Measurements from ENCODE around the gene SRSF1.
"Not testable (repeated sequence)": the region's sequence is repeated elsewhere in the genome, so short reads cannot be mapped to it uniquely, and the experiment has no call there.

Gene SRSF1, protein sequence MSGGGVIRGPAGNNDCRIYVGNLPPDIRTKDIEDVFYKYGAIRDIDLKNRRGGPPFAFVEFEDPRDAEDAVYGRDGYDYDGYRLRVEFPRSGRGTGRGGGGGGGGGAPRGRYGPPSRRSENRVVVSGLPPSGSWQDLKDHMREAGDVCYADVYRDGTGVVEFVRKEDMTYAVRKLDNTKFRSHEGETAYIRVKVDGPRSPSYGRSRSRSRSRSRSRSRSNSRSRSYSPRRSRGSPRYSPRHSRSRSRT

DNA sequence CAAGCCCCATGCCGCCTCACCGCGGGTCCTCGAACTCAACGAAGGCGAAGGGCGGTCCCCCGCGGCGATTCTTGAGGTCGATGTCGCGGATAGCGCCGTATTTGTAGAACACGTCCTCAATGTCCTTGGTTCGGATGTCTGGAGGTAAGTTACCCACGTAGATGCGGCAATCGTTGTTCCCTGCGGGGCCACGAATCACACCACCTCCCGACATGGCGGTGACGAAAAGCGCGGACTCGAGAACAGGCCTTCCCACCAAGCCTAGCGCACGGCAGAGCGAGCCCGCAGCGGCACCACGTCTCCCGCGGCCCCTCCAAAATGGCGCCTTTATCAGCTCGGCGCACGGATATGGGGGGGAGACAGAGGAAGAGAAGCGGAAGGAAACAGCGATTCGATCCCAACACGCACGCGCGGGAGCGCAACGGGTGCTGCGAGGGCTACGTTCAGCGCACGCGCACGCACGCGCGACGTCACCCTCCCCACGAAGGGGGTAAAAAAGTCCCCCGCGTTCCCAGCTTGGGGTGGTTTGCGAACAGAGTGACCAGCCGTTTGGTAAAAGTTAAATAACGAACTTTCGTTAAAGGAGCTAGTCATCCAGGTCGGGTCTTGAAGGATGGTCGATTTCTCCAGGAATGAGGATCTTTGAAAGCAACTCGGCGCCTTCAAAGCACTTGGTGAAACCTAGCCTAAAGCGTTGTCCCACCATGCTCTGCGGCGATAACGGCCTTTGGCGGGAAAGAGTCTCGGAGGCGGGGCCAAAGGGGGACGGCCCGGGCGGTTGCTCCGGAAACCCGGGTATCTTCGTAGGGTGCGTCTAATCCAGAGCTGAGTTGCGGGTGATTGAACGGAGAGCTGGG lies at the start of gene SRSF1:
SRSF1 (minus strand) TSS at position 323 of the 857 bp plus-strand sequence; CDS start at position 214, 109 bp downstream.
- in situ Hi-C loops (cut with MboI; ENCODE audit: low sequenced_read_pairs): no loop called here

DNA sequence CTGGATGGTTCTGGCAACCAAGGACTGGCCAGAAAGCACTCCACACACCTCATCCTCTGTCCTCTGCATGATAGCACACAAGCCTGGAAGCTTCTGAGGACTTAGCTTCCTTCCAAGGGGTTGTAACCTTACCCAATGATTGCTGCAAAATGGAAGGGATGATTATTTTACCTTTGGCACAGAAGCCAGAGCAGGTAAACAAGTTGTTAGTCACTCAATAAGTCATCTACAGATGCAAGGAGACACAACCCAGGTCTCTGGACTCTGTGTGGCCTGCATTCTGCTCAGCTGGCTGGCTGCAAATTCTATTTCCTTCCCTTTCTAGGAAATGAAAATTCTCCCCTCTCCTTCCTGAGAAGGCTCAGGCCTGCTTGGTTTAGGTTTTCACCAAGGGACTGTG lies 49.4 kb upstream of the SRSF1 start:
- in situ Hi-C loops (cut with MboI; ENCODE audit: low sequenced_read_pairs): no loop called here

DNA sequence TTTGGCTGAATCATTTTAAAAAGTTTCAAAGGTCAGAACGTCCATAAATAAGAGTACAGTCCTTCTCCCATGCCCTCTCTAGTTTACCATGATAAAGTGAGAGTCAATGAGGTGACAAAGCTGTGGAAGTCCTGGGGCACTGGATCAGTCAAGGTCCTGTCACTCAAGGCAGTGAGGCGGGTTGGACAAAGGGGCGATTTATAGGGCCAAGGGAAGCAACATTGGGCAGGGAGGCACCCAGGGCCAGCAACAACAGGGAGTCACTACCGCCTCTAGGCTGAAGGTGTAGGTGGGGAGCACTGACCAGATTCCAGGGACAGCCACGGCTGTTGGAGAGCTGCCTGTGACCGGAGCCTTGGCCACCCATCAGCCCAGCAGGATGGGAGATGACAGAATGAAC lies 47.6 kb upstream of the SRSF1 start:
- in situ Hi-C loops (cut with MboI; ENCODE audit: low sequenced_read_pairs): no loop called here

DNA sequence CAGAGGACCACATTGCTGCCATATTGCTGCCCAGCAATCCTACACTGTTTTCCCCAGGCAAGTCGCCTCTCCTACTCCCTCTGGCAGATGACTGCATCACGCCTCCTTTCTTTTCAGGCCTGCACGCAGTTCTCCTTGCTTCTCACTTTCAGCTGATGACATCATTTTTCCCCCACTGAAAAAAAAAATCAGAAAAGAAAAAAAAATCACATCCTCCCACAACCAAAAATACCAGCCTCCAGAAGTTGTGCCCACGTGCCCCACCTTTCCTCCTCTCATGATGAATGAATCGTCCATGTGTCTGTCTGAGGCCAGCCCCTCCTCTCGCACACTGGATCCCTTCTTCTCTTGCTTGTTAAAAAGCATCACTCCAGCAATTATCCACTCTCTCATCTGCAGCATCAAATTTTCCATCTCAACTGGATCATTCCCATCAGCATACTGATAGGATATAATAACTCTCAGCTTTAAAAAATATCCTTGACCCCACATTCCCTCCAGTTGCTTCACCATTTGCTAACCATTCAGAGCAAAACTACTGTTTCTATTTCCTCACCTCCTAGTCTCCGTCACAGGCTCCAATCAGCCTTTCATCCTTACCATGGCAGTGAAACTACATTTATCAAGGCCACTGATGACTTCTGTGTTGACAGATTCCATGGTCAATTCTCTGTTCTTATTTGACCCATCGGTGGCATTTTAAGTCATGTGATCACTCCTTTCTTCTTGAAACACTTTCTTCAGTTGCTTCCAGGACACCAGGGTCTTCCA lies 46.1 kb upstream of the SRSF1 start:
- in situ Hi-C loops (cut with MboI; ENCODE audit: low sequenced_read_pairs): no loop called here

DNA sequence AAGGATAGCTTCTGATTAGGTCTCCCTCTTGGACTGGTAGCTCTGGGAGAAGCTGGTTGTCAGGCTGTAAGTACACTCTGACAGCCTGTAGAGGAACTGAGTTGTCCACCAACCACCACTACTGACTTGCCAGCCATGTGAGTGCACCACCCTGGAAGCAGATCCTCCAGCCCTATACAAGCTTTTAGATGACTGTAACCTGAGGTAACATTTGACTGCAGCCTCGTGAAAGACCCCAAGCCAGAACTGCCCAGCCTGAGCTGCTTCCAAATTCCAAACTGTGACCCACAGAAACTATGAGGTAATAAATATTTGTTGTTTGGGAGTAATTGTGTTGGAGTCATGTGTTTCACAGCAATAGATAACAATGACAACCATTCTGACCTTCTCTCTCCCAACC lies 45.4 kb upstream of the SRSF1 start:
- in situ Hi-C loops (cut with MboI; ENCODE audit: low sequenced_read_pairs): no loop called here

DNA sequence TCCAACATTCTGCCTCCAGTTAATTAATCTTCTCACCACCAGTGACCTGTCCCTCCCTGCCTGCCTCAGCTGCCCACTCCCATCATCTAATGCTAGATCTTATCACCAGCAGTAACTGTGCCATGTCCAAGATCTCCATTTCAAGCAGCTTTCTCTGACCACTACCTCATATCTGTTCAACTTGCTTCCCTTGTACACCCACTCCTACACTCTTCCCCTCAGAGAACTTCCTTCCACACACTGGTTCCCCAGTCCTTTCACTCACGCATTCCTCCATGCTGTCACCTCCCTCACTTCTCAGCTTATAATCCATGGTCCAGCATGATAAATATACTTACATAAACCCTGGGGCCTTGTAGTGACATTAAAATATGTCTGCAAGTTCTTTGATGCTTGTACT lies 44.4 kb upstream of the SRSF1 start:
- in situ Hi-C loops (cut with MboI; ENCODE audit: low sequenced_read_pairs): no loop called here

DNA sequence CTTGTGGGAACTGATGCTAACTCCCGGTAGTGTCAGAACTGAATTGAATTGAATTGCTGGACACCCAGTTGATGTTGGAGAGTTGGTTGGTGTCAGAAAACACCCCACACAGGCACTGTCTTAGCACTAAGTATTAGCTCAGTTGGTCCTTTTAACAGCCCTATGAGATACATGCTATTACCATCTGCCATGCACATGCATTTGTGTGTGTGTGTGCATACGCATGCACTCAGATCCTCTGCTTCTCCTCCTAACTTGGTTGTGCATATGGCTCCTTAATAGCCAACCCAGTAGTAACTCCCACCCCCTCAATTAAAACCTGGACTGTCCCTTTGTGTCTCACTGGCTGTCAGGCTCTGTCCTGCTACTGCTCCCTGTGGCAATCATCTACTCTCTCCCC lies 43.9 kb upstream of the SRSF1 start:
- in situ Hi-C loops (cut with MboI; ENCODE audit: low sequenced_read_pairs): no loop called here

DNA sequence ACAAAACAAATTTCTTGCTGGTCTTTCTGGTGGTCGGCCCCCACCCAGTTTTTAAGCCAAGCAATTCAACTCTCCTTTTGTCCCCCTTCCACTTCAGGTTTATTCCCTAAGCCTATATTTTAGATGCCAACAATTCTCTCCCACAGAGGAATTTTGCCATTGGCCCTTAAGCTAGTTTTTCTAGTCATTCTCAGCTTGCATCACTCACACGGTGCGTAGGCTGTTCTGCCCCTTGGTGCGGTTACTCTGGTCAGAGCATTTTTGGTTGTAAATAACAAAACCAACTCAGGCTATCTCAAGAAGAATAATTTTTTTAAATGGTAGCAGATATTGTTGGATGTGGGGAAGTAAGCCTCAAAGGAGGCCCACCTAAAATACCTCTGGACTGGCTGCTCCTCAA lies 42.5 kb upstream of the SRSF1 start:
- in situ Hi-C loops (cut with MboI; ENCODE audit: low sequenced_read_pairs): no loop called here

DNA sequence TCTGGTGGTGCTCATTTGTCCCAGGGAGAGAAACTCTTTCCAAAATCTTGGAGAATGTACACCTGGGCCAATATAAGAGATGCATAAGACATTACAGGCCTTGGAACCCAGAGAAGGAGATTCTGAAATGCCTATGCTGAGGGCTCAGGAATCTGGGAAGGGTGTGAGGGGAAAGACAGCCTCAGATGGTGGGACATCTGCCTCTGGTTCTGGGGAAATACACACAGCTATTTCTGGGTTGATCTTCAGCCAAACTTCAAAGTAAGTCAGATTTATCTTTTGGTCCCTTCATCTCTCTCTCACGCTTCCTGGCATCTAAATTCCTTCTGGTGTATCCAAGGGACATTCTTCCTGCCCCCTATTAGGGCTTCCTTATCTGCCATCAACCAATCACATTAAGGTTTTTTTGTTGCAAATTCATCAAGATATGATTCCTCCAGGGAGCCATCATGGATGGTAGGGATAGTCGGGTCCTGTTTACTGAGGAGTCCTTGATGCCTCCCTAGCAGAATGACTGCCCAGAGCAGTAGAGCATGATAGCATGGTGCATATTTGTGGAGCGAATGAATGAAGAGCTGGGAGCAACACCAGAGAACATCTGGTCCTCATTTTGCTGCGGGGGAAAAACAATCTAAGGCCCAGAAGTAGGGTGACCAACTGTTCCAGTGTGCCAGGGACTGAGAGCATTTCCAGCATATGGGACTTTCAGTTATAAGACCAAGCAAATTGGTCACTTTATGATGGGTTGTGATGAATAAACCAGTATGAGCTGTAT lies 40.5 kb upstream of the SRSF1 start:
- in situ Hi-C loops (cut with MboI; ENCODE audit: low sequenced_read_pairs): no loop called here

DNA sequence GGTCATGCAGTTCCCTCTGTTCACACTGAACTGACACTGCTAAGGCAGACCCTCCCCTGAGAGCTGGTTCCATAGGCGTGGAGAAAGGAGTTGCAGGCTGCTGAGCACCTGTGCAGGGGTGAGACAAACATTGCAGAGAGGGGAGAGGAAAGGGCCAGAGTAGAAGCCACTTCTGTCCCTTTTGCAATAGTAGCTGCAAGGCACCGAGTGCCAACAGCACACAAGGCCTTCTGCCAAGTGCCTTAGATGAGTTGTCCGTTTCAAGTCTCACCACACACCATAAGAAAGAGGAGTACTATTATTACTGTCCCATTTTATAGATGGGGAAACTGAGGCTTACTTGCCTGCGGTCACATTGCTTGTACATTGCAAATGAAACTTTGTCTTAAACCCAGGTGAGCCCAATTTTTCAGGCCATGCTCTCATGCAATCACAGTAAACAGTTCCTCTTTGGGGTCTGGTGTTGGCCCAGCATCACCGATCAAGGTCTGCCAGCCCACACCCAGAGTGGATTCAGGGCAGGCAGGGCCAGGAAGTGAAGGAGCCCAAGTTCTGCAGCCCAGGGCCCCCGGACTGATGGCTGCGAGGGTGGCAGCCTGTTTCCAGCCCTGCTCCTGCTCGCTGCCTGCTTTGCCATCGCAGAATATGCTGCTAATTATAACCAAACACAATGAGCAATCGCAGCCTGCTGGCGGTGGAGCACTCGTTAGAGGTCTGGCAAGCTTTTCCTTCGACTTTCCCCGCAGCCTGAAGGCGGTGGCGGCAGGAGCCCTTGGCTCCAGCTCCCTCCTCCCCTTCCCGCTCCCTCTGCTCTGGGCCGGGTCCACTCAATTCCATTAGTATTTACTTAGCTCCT lies 39.4 kb upstream of the SRSF1 start:
- in situ Hi-C loops (cut with MboI; ENCODE audit: low sequenced_read_pairs): no loop called here

DNA sequence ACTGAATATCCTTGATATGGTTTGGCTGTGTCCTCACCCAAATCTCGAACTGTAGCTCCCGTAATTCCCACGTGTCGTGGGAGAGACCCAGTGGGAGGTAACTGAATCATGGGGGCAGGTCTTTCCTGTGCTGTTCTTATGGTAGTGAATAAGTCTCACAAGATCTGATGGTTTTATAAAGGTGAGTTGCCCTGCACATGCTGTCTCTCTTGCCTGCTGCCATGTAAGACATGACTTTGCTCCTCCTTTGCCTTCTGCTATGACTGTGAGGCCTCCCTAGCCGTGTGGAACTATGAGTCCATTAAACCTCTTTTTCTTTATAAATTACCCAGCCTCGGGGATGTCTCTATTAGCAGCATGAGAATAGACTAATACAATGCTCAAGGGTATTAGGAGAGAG lies 37.2 kb upstream of the SRSF1 start:
- in situ Hi-C loops (cut with MboI; ENCODE audit: low sequenced_read_pairs): not testable (repeated sequence)

DNA sequence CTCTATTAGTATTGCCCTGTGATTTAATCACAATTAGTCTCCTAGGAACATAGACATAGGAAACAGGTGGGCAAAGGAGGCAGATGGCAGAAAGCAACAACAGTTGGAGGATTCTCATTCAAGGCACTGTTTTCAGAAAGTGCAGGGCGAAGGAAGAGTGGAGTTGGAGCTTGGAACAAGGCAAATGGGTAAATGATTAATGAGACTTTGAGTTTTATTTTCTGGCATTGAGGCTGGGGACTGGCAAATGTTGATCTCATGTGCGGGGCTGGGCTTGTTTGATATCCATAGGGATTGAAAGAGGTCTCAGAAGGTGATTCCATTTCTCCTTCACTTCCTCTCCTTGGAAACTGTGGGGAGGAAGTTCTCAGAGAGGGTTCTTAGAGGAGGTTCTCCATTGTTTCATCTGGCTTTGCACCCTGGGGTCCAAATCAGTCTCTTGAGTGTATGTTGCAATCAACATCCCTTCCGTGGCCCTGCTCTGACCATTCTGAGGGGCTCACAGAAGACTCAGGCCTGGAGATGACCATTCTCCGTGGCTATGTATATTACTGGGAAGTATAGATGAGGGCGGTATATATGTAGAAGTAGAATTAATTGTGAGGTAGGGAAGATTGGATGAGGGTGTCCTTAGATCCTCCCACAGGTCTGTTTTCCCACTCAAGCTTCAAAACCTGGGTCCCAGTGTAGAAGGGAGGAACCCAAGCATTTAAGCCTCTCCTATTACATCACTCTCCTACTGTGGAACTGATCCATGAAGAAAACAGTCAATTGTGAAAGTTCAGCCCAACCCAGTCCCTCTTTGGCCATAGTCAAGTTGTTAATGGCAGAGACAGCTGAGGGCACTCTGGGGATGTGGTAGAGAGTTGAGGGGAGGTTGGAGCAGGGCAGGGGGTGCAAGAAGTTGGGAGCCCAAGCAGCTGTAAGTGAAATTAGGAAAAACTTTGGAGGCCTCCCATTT lies 36.5 kb upstream of the SRSF1 start:
- in situ Hi-C loops (cut with MboI; ENCODE audit: low sequenced_read_pairs): no loop called here

DNA sequence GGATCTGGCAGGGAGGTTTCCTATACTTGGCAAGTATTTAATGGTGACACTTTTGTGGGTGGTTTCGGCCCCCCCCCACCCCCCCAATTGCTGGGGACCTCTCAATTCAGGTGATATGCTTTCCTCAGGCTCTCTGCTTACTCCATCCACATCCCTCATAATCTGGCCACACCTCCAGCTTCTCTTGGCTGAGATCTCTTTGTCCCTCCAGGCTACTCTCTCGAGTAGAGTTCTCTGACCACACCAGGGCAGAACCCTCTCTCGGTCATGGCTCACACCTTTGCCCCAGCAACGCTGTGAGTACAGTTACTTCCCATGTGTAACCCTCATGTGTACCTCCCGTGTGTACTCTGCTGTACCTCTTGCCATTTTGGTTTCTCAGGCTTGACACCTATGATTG lies 34.1 kb upstream of the SRSF1 start:
- in situ Hi-C loops (cut with MboI; ENCODE audit: low sequenced_read_pairs): no loop called here

DNA sequence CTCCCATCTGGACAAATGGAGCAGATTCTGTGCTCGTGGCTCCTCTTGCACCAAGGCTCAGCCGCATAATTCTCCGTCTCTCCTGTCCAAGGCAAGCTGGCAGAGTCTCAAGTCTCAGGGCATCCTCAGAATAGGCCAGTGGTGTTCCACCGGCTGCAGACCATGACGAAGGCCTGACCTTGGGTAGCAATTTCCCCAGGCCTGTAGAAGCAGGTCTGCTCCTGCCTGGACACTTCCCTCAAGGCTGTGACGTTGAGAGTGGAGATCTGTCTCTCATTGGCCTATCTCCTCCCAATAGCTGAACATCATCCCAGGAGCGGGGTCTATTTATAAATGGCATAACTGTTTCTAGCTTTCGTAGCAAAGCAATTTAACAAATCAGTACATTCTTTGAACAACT lies 33.3 kb upstream of the SRSF1 start:
- in situ Hi-C loops (cut with MboI; ENCODE audit: low sequenced_read_pairs): no loop called here

DNA sequence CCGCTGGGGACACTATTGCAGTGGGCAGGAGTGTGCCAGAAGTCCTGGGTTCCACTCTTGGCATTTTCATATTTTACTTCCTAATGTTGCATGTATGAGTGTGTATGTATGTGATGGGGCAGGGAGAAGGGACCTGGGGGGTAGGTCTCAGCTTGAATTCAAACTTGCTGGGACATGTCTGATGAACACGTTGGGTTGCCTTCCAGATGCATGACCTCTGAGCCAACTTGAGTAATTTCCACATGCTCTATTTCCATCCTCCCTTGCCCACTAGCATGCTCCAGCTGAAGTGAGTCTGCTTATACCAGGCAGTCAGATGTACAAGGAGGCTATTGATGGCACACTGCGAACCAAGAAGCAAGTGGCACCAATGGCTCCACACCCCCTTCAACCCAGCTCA lies 32.9 kb upstream of the SRSF1 start:
- in situ Hi-C loops (cut with MboI; ENCODE audit: low sequenced_read_pairs): no loop called here

DNA sequence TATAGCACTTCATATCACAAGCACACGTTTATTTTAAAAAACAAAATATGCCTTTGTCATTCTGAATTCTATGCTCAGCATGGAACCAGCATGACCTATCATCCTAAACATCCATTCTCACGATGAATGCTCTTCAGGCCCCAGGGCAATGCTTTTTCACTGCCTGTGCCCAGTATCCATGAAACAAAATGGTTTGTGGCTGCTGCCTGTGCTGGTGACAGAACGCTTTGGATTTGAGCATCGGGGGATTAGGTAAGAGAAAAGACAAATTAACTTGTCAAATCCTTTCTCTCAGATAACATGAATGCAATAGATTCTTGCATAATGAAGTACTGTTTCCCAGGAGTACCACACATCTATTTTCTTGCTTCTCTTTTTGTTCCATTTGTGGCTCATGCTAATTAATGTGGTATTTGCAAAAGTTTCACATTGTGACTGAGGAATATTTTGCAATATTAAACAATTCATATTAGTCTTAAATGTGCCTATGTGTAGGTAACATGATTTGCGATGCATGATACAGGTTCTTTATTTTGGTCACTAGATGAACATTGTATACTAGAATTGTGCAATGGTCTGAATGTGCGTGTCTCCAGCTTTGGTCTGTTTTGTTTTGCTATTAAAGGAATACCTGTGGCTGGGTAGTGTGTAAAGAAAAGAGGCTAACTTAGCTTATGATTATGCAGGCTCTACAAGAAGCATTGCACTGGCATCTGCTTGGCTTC lies 25.8 kb upstream of the SRSF1 start:
- in situ Hi-C loops (cut with MboI; ENCODE audit: low sequenced_read_pairs): no loop called here

DNA sequence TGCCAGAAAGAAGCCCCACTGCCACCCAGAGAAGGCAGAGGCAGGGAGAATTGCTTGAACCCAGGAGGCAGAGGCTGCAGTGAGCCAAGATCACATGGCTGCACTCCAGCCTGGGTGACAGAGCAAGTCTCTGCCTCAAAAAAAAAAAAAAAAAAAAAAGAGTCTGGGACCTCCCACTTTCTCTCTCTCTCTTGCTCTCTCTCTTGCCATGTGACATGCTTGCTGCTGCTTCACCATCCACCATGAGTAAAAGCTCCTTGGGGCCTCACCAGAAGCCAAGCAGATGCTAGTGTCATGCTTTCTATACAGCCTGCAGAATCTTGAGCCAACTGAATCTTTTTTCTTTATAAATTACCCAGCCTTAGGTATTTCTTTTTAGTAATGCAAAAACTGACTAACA lies 21.5 kb upstream of the SRSF1 start:
- in situ Hi-C loops (cut with MboI; ENCODE audit: low sequenced_read_pairs): no loop called here

DNA sequence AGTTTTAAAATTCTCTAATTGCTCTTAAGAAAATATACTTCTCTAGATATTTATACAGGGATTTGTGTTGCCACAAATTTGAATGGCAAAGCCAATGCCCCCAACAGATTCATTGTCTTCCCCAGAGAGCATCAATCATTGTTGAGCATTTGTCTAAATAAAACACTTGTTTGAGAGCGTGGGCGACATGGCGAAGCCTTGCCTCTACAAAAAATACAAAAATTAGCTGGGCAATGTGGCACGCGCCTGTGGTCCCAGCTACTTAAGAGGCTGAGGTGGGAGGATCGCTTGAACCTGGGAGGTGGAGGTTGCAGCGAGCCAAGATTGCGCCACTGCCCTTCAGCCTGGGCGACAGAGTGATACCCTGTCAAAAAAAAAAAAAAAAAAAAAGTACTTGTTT lies 13.4 kb upstream of the SRSF1 start:
- in situ Hi-C loops (cut with MboI; ENCODE audit: low sequenced_read_pairs): no loop called here
